Neural cell (in vitro differentiated cells): ENCODE results near the gene TADA2B. TPM values are rescaled to one million over a fixed set of nuclear protein-coding genes. Genes with fewer than 3 reads are reported as not detected.
A peak's percentile ranks its signal among the peaks of the same experiment; 100 is the strongest.

Source experiments
- H2AFZ ChIP-seq: fragments of 200-600, 300-800 bp; sonication (generic), shearing (Covaris generic); 2 replicates; pipeline ENCODE4 v1.6.0; 2014; ENCODE audit warnings: low read depth, mild to moderate bottlenecking, antibody characterized with exemption, low read length, moderate library complexity
- H3F3A ChIP-seq: fragments of 200-600 bp; shearing (Covaris generic); 2 replicates; pipeline ENCODE4 v1.6.1; 2016; ENCODE audit warnings: mild to moderate bottlenecking, moderate library complexity, mixed read lengths, antibody characterized with exemption, low read length; ENCODE audit not compliant: insufficient read depth, poor library complexity, severe bottlenecking
- H3K27ac ChIP-seq: fragments of 200-600, 300-800 bp; sonication (generic), shearing (Covaris generic); 2 replicates; pipeline ENCODE4 v1.5.1; 2014; ENCODE audit warnings: mild to moderate bottlenecking, low read length, moderate library complexity
- H3K27me3 ChIP-seq: fragments of 300-800, 200-600 bp; sonication (generic), shearing (Covaris generic); 2 replicates; pipeline ENCODE4 v1.6.0; 2014; ENCODE audit warnings: mild to moderate bottlenecking, low read depth, low read length, moderate library complexity; ENCODE audit not compliant: insufficient read depth
- H3K36me3 ChIP-seq: fragments of 300-800, 200-600 bp; sonication (generic), shearing (Covaris generic); 2 replicates; pipeline ENCODE4 v1.5.1; 2014; ENCODE audit warnings: mild to moderate bottlenecking, antibody characterized with exemption, low read length, moderate library complexity; ENCODE audit not compliant: insufficient read depth
- H3K4me2 ChIP-seq: fragments of 300-800, 200-600 bp; sonication (generic), shearing (Covaris generic); 2 replicates; pipeline ENCODE4 v1.6.0; 2014; ENCODE audit warnings: mild to moderate bottlenecking, low read length
- H3K4me3 ChIP-seq: fragments of 300-800, 200-600 bp; sonication (generic), shearing (Covaris generic); 2 replicates; pipeline ENCODE4 v1.5.1; 2014; ENCODE audit warnings: mild to moderate bottlenecking, low read length, moderate library complexity
- H3K79me2 ChIP-seq: fragments of 200-600 bp; shearing (Covaris generic); replicated peaks from 2 replicates; pipeline ENCODE4 v1.6.0; 2014; ENCODE audit warnings: mild to moderate bottlenecking, low read length, moderate library complexity; ENCODE audit not compliant: insufficient read depth
- H3K9ac ChIP-seq: fragments of 300-800, 200-600 bp; sonication (generic), shearing (Covaris generic); 2 replicates; pipeline ENCODE4 v1.6.1; 2016; ENCODE audit warnings: mild to moderate bottlenecking, low read length, mixed read lengths
- H3K9me2 ChIP-seq: fragments of 200-600 bp; shearing (Covaris generic); 2 replicates; pipeline ENCODE4 v1.6.1; 2016; ENCODE audit warnings: mild to moderate bottlenecking, low read length, mixed read lengths; ENCODE audit not compliant: insufficient read depth
- H3K9me3 ChIP-seq: fragments of 200-600, 300-800 bp; sonication (generic), shearing (Covaris generic); 2 replicates; pipeline ENCODE4 v1.6.1; 2016; ENCODE audit warnings: mild to moderate bottlenecking, mixed run types, low read length, moderate library complexity, mixed read lengths
- H4K20me1 ChIP-seq: fragments of 200-600 bp; shearing (Covaris generic); 2 replicates; pipeline ENCODE4 v1.6.1; 2016; ENCODE audit warnings: mild to moderate bottlenecking, mixed run types; ENCODE audit not compliant: insufficient read depth
- EP300 ChIP-seq: fragments of 450-650 bp; conservative IDR thresholded peaks from 2 replicates; pipeline ENCODE4 v1.6.1; 2014; ENCODE audit warnings: antibody characterized with exemption, mild to moderate bottlenecking, moderate library complexity; ENCODE audit not compliant: poor library complexity, severe bottlenecking
- EZH2 ChIP-seq: fragments of 200-600, 300-800 bp; shearing (Covaris generic), sonication (generic); IDR thresholded peaks from 2 replicates; pipeline ENCODE4 v1.6.1; 2014; ENCODE audit warnings: antibody characterized with exemption, low read length, borderline replicate concordance, mild to moderate bottlenecking; ENCODE audit not compliant: insufficient read depth, poor library complexity, severe bottlenecking
- MXI1 ChIP-seq: fragments of 450-650 bp; conservative IDR thresholded peaks from 2 replicates; pipeline ENCODE4 v1.6.1; 2014; ENCODE audit warnings: antibody characterized with exemption, mild to moderate bottlenecking; ENCODE audit not compliant: poor library complexity, severe bottlenecking
- POLR2AphosphoS5 ChIP-seq: IDR thresholded peaks from 2 replicates; pipeline ENCODE4 v1.6.1; 2012
- RAD21 ChIP-seq: fragments of 450-650 bp; conservative IDR thresholded peaks from 2 replicates; pipeline ENCODE4 v1.6.1; 2014; ENCODE audit warnings: antibody characterized with exemption, mild to moderate bottlenecking, moderate library complexity
- SMC3 ChIP-seq: fragments of 450-650 bp; conservative IDR thresholded peaks from 2 replicates; pipeline ENCODE4 v1.6.1; 2014; ENCODE audit warnings: antibody characterized with exemption, mild to moderate bottlenecking, moderate library complexity; ENCODE audit not compliant: poor library complexity
- TAF1 ChIP-seq: IDR thresholded peaks from 2 replicates; pipeline ENCODE4 v1.6.1; 2012; ENCODE audit warnings: low read depth
- polyA plus RNA-seq: library from polyadenylated mRNA; depleted of rRNA; stranded (reverse); fragments of >200 nt; gene quantifications from 2 replicates; pipeline ENCODE4 v1.2.3, GENCODE V29; 2014
- TF ChIP-seq, protein P1 (sequence below): IDR thresholded peaks from 2 replicates; pipeline ENCODE4 v1.6.1; 2012; ENCODE audit warnings: borderline replicate concordance
- TF ChIP-seq, protein P2 (sequence below): fragments of 450-650 bp; IDR thresholded peaks from 2 replicates; pipeline ENCODE4 v1.5.1; 2014; ENCODE audit warnings: antibody characterized with exemption, mild to moderate bottlenecking, moderate library complexity; ENCODE audit not compliant: poor library complexity, severe bottlenecking

Gene TADA2B
- polyA plus RNA-seq, 1 donor from 2014 or later: 13.9 TPM

- H3K9me2 ChIP-seq: no peaks in the 10 kb centered on the region
- no peak for TF ChIP-seq SMC3
- no peak for TF ChIP-seq POLR2AphosphoS5
- TF ChIP-seq MXI1: no peak
- no peak for TF ChIP-seq EP300
- TF ChIP-seq EZH2: no peak
- TF ChIP-seq, protein P1, sequence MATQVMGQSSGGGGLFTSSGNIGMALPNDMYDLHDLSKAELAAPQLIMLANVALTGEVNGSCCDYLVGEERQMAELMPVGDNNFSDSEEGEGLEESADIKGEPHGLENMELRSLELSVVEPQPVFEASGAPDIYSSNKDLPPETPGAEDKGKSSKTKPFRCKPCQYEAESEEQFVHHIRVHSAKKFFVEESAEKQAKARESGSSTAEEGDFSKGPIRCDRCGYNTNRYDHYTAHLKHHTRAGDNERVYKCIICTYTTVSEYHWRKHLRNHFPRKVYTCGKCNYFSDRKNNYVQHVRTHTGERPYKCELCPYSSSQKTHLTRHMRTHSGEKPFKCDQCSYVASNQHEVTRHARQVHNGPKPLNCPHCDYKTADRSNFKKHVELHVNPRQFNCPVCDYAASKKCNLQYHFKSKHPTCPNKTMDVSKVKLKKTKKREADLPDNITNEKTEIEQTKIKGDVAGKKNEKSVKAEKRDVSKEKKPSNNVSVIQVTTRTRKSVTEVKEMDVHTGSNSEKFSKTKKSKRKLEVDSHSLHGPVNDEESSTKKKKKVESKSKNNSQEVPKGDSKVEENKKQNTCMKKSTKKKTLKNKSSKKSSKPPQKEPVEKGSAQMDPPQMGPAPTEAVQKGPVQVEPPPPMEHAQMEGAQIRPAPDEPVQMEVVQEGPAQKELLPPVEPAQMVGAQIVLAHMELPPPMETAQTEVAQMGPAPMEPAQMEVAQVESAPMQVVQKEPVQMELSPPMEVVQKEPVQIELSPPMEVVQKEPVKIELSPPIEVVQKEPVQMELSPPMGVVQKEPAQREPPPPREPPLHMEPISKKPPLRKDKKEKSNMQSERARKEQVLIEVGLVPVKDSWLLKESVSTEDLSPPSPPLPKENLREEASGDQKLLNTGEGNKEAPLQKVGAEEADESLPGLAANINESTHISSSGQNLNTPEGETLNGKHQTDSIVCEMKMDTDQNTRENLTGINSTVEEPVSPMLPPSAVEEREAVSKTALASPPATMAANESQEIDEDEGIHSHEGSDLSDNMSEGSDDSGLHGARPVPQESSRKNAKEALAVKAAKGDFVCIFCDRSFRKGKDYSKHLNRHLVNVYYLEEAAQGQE: no peak
- TF ChIP-seq, protein P2, sequence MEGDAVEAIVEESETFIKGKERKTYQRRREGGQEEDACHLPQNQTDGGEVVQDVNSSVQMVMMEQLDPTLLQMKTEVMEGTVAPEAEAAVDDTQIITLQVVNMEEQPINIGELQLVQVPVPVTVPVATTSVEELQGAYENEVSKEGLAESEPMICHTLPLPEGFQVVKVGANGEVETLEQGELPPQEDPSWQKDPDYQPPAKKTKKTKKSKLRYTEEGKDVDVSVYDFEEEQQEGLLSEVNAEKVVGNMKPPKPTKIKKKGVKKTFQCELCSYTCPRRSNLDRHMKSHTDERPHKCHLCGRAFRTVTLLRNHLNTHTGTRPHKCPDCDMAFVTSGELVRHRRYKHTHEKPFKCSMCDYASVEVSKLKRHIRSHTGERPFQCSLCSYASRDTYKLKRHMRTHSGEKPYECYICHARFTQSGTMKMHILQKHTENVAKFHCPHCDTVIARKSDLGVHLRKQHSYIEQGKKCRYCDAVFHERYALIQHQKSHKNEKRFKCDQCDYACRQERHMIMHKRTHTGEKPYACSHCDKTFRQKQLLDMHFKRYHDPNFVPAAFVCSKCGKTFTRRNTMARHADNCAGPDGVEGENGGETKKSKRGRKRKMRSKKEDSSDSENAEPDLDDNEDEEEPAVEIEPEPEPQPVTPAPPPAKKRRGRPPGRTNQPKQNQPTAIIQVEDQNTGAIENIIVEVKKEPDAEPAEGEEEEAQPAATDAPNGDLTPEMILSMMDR: no peak
- TF ChIP-seq TAF1: no peak
- no peak for TF ChIP-seq RAD21
- no peaks in the 10 kb centered on the region for H3F3A ChIP-seq
- no peaks in the 10 kb centered on the region for H3K9me3 ChIP-seq
- H3K36me3 ChIP-seq: peaks cover 6% of the 10 kb centered on the region
- H3K27ac ChIP-seq: no peak overlapping the region
- H3K79me2 ChIP-seq: peaks cover 12% of the 10 kb centered on the region
- no peak overlapping the region for H3K4me3 ChIP-seq
- no peak overlapping the region for H3K4me2 ChIP-seq
- no peak overlapping the region for H2AFZ ChIP-seq
- H3K9ac ChIP-seq: no peak overlapping the region
- H4K20me1 ChIP-seq: no peaks in the 10 kb centered on the region
- H3K27me3 ChIP-seq: no peaks in the 10 kb centered on the region
These were observed 22.8 kb downstream of the TADA2B start for GRCh38 chr4:7066006-7066405.

- H4K20me1 ChIP-seq: no peaks in the 10 kb centered on the region
- no peak overlapping the region for H2AFZ ChIP-seq
- peak overlapping the region; percentile 80 for H3K4me2 ChIP-seq
- no peak overlapping the region for H3K27ac ChIP-seq
- H3K36me3 ChIP-seq: peaks cover 6% of the 10 kb centered on the region
- peaks cover 12% of the 10 kb centered on the region for H3K79me2 ChIP-seq
- peak overlapping the region; percentile 98 for H3K4me3 ChIP-seq
- TF ChIP-seq EP300 (no peak), EZH2 (no peak), MXI1 (no peak), TAF1 (no peak), RAD21 (no peak), POLR2AphosphoS5 (no peak), SMC3 (no peak)
- TF ChIP-seq, protein P2: no peak
- TF ChIP-seq, protein P1: no peak
- H3K9ac ChIP-seq: no peak overlapping the region
- H3K9me3 ChIP-seq: no peaks in the 10 kb centered on the region
- H3K9me2 ChIP-seq: no peaks in the 10 kb centered on the region
- no peaks in the 10 kb centered on the region for H3F3A ChIP-seq
- H3K27me3 ChIP-seq: no peaks in the 10 kb centered on the region
These were observed 23.3 kb downstream of the TADA2B start for GRCh38 chr4:7066493-7066892.
